Mesendoderm (in vitro differentiated cells): ENCODE measurements around the gene WDHD1.
"Not testable (repeated sequence)": the region's sequence is repeated elsewhere in the genome, so short reads cannot be mapped to it uniquely, and the experiment has no call there.

Source experiments
- DNase-seq: peaks from one replicate; pipeline ENCODE4 v3.0.0; 2013
- H2AK5ac ChIP-seq: 2 replicates; pipeline ENCODE4 v1.6.1; 2013; ENCODE audit warnings: low read length, inconsistent platforms
- H2BK120ac ChIP-seq: 2 replicates; pipeline ENCODE4 v1.6.1; 2013; ENCODE audit warnings: low read depth, mild to moderate bottlenecking, low read length, moderate library complexity, mixed read lengths
- H2BK15ac ChIP-seq: replicated peaks from 2 replicates; pipeline ENCODE4 v1.6.1; 2013; ENCODE audit warnings: low read depth, mild to moderate bottlenecking, moderate library complexity
- H2BK5ac ChIP-seq: 2 replicates; pipeline ENCODE4 v1.6.1; 2013; ENCODE audit warnings: low read length, inconsistent platforms
- H3K18ac ChIP-seq: 2 replicates; pipeline ENCODE4 v1.6.1; 2013; ENCODE audit warnings: mild to moderate bottlenecking, low read length, mixed read lengths
- H3K23ac ChIP-seq: one replicate; pipeline ENCODE4 v1.6.1; 2013; ENCODE audit warnings: low read length
- H3K27ac ChIP-seq: 2 replicates; pipeline ENCODE4 v1.5.1; 2013; ENCODE audit warnings: low read depth, mild to moderate bottlenecking, inconsistent platforms, low read length, moderate library complexity
- H3K27me3 ChIP-seq: 2 replicates; pipeline ENCODE4 v1.6.1; 2013; ENCODE audit warnings: low read length, control low read depth, mild to moderate bottlenecking, inconsistent platforms; ENCODE audit not compliant: insufficient read depth, poor library complexity
- H3K36me3 ChIP-seq: 2 replicates; pipeline ENCODE4 v1.6.1; 2013; ENCODE audit warnings: low read length, inconsistent platforms; ENCODE audit not compliant: control insufficient read depth, insufficient read depth
- H3K4ac ChIP-seq: one replicate; pipeline ENCODE4 v1.6.1; 2013; ENCODE audit warnings: low read depth, mild to moderate bottlenecking, low read length, moderate library complexity
- H3K4me1 ChIP-seq: 2 replicates; pipeline ENCODE4 v1.6.1; 2013; ENCODE audit warnings: low read depth, low read length, inconsistent platforms; ENCODE audit not compliant: control insufficient read depth
- H3K4me2 ChIP-seq: 2 replicates; pipeline ENCODE4 v1.6.1; 2013; ENCODE audit warnings: low read length
- H3K4me3 ChIP-seq: 2 replicates; pipeline ENCODE4 v1.5.1; 2013; ENCODE audit warnings: mild to moderate bottlenecking, low read length
- H3K56ac ChIP-seq: one replicate; pipeline ENCODE4 v1.6.1; 2013; ENCODE audit warnings: low read length
- H3K79me1 ChIP-seq: 2 replicates; pipeline ENCODE4 v1.6.1; 2013; ENCODE audit warnings: low read length, inconsistent platforms
- H3K79me2 ChIP-seq: 2 replicates; pipeline ENCODE4 v1.6.1; 2013; ENCODE audit warnings: mild to moderate bottlenecking, low read length; ENCODE audit not compliant: control insufficient read depth, insufficient read depth
- H3K9ac ChIP-seq: 2 replicates; pipeline ENCODE4 v1.6.1; 2013; ENCODE audit warnings: low read length, inconsistent platforms
- H4K5ac ChIP-seq: one replicate; pipeline ENCODE4 v1.6.1; 2013; ENCODE audit warnings: low read length
- H4K8ac ChIP-seq: one replicate; pipeline ENCODE4 v1.6.1; 2013; ENCODE audit warnings: low read depth, mild to moderate bottlenecking, control low read depth, low read length, moderate library complexity
- WGBS: extraction: QIAGEN DNeasy Blood & Tissue Kit; methylation state at CpG from one replicate; pipeline ENCODE4 v1.1.7; 2013; ENCODE audit warnings: low lambda C conversion rate, missing lambda C conversion rate; ENCODE audit not compliant: insufficient coverage; ENCODE audit errors: extremely low coverage; 5-methylcytosine and 5-hydroxymethylcytosine counted together

The WDHD1 gene

DNA sequence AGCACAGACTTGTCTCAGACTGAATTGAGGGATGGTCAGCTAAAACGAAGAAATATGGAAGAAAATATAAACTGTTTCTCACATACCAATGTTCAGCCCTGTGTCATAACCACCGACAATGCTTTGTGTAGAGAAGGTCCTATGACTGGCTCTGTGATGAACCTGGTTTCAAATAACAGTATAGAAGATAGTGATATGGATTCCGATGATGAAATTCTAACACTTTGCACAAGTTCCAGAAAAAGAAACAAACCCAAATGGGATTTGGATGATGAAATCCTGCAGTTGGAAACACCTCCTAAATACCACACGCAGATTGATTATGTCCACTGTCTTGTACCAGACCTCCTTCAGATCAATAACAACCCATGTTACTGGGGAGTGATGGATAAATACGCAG is 16.6 kb upstream of the WDHD1 start:
- H3K27me3 ChIP-seq, result no peaks in the 10 kb centered on the region
- WGBS, result no CpG with 5 or more reads among the region's 5 CpGs

DNA sequence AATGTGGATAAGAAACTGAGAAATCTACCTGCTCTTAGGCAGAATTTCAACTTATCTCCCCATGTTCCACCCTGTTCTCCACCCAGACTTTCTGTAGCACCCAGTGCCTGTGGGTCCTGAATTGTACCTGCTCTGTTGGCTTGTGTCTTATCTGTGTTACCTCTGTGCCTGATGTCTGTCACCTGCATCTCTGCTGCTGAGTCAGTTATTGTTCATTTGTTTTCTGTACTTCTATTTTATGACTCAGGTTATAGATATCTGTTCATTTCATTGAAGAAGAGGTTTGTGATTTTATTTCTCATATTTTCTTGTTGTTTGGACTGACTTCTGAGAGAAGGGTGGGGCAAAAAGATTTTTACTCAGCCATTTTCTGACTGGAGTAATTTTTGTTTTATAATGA is 11.8 kb upstream of the WDHD1 start:
- peaks cover 7% of the 10 kb centered on the region for H3K79me1 ChIP-seq
- H2BK120ac ChIP-seq, result no peak overlapping the region
- H3K36me3 ChIP-seq, result peaks cover 3% of the 10 kb centered on the region

More for the DNA sequence above, 16.6 kb upstream of the WDHD1 start:
- Histone ChIP-seq H2BK15ac (no peak overlapping the region), H3K4me3 (no peak overlapping the region), H3K4ac (no peak overlapping the region), H3K23ac (no peak overlapping the region), H3K79me2 (peaks cover 2% of the 10 kb centered on the region), H2BK5ac (no peak overlapping the region), H3K9ac (no peak overlapping the region), H4K5ac (no peak overlapping the region), H3K36me3 (peaks cover 6% of the 10 kb centered on the region), H2AK5ac (no peak overlapping the region), H3K18ac (no peak overlapping the region), H3K79me1 (peaks cover 6% of the 10 kb centered on the region), H3K4me2 (no peak overlapping the region), H3K4me1 (no peaks in the 10 kb centered on the region), H4K8ac (no peak overlapping the region), H2BK120ac (no peak overlapping the region), H3K56ac (no peak overlapping the region), H3K27ac (no peak overlapping the region)
- DNase-seq, result no peak

DNA sequence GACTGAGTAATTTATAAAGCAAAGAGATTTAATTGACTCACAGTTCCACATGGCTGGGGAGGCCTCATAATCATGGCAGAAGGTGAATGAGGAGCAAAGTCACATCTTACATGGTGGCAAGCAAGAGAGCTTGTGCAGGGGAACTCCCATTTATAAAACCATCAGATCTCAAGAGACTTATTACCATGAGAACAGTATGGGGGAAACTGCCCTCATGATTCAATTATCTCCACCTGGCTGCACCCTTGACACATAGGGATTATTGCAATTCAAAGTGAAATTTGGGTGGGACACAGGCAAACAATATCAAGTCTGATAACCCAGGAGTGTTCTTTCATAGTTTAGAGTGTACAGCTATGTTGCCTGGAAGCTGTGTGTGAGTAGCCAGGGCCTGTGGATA is 11.1 kb upstream of the WDHD1 start:
- H3K27ac ChIP-seq, DNase-seq, H3K79me1 ChIP-seq, H2BK5ac ChIP-seq, H3K9ac ChIP-seq, H3K18ac ChIP-seq, H4K8ac ChIP-seq, H2BK120ac ChIP-seq, H3K23ac ChIP-seq, H3K79me2 ChIP-seq, H3K4me2 ChIP-seq, H4K5ac ChIP-seq, H3K4ac ChIP-seq, H3K56ac ChIP-seq, H3K27me3 ChIP-seq, H3K4me3 ChIP-seq, H3K4me1 ChIP-seq, H3K36me3 ChIP-seq, H2BK15ac ChIP-seq, H2AK5ac ChIP-seq: not testable (repeated sequence)

More for the DNA sequence above, 11.8 kb upstream of the WDHD1 start:
- Histone ChIP-seq H3K27ac (no peak overlapping the region), H3K9ac (no peak overlapping the region), H3K27me3 (no peaks in the 10 kb centered on the region), H3K79me2 (peaks cover 2% of the 10 kb centered on the region), H3K56ac (no peak overlapping the region), H3K4me1 (no peaks in the 10 kb centered on the region), H3K4me3 (no peak overlapping the region), H2BK15ac (no peak overlapping the region), H4K5ac (no peak overlapping the region), H3K18ac (no peak overlapping the region), H4K8ac (no peak overlapping the region), H2AK5ac (no peak overlapping the region), H3K23ac (no peak overlapping the region), H3K4ac (no peak overlapping the region), H2BK5ac (no peak overlapping the region), H3K4me2 (no peak overlapping the region)
- no peak for DNase-seq

GRCh38 chr14:55031190-55031589 is 4.3 kb upstream of the WDHD1 start:
- no peak overlapping the region for H3K4me2 ChIP-seq
- no CpG with 5 or more reads among the region's 2 CpGs for WGBS
- H2AK5ac ChIP-seq, result no peak overlapping the region
- no peak overlapping the region for H2BK15ac ChIP-seq
- H3K27ac ChIP-seq, result no peak overlapping the region
- H4K5ac ChIP-seq, result no peak overlapping the region
- no peak overlapping the region for H3K4ac ChIP-seq
- H3K4me1 ChIP-seq, result peaks cover 2% of the 10 kb centered on the region
- H3K79me1 ChIP-seq, result no peaks in the 10 kb centered on the region
- no peak overlapping the region for H3K23ac ChIP-seq
- H3K18ac ChIP-seq, result no peak overlapping the region
- H3K36me3 ChIP-seq, result no peaks in the 10 kb centered on the region
- no peak overlapping the region for H3K4me3 ChIP-seq
- H3K56ac ChIP-seq, result no peak overlapping the region
- H2BK120ac ChIP-seq, result no peak overlapping the region
- H3K27me3 ChIP-seq, result no peaks in the 10 kb centered on the region
- peaks cover 25% of the 10 kb centered on the region for H3K79me2 ChIP-seq
- no peak overlapping the region for H3K9ac ChIP-seq
- no peak overlapping the region for H2BK5ac ChIP-seq
- H4K8ac ChIP-seq, result no peak overlapping the region
- DNase-seq, result peak; percentile 36

DNA sequence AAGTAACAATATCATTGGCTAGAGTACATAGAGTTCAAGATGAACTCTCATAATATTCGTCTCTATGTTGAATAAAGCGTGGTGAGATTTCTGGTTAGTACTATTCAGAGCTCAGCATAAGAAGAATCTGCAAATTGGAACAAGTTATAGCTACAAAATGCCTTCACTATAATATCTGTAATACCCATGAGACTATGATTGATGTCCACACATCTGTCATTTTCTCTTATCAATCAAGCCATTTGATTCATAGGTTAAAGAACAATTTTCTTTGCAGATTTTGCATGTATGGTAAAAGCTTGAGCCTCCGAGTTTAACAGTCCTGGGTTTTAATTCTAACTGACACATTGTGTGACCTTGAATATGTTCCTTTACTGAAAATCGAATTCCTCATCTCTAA is 1.6 kb upstream of the WDHD1 start:
- Histone ChIP-seq H3K27me3 (no peaks in the 10 kb centered on the region), H2BK120ac (no peak overlapping the region)

GRCh38 chr14:55028066-55028465 is 1.2 kb upstream of the WDHD1 start:
- Histone ChIP-seq H2BK120ac (no peak overlapping the region), H3K27ac (no peak overlapping the region), H3K36me3 (no peaks in the 10 kb centered on the region), H4K8ac (no peak overlapping the region), H4K5ac (no peak overlapping the region), H3K4me2 (peak overlapping the region; percentile 29), H3K4me3 (peak overlapping the region; percentile 84), H2BK5ac (no peak overlapping the region), H3K4ac (no peak overlapping the region), H3K23ac (no peak overlapping the region), H3K18ac (no peak overlapping the region), H2AK5ac (no peak overlapping the region), H3K56ac (peak overlapping the region; percentile 75), H2BK15ac (no peak overlapping the region), H3K4me1 (peaks cover 5% of the 10 kb centered on the region), H3K79me1 (no peaks in the 10 kb centered on the region), H3K27me3 (no peaks in the 10 kb centered on the region), H3K79me2 (peaks cover 34% of the 10 kb centered on the region), H3K9ac (peak overlapping the region; percentile 88)
- WGBS, result no CpG with 5 or more reads among the region's 8 CpGs
- DNase-seq, result no peak

More for the DNA sequence above, 1.6 kb upstream of the WDHD1 start:
- Histone ChIP-seq H3K56ac (no peak overlapping the region), H3K36me3 (no peaks in the 10 kb centered on the region), H3K4ac (no peak overlapping the region), H3K18ac (no peak overlapping the region), H3K79me2 (peaks cover 34% of the 10 kb centered on the region), H2BK15ac (no peak overlapping the region), H3K4me3 (no peak overlapping the region), H4K5ac (no peak overlapping the region), H4K8ac (no peak overlapping the region), H2AK5ac (no peak overlapping the region), H3K4me1 (peaks cover 5% of the 10 kb centered on the region), H3K79me1 (no peaks in the 10 kb centered on the region), H3K27ac (no peak overlapping the region), H2BK5ac (no peak overlapping the region), H3K4me2 (peak overlapping the region; percentile 42), H3K9ac (peak overlapping the region; percentile 88), H3K23ac (no peak overlapping the region)
- WGBS, result no CpG with 5 or more reads among the region's 4 CpGs
- DNase-seq, result no peak
